GM23338 (cell line): ENCODE results near the gene TWIST2. TPM values are rescaled to one million over a fixed set of nuclear protein-coding genes. Genes with fewer than 3 reads are reported as not detected.

Source experiments
- ATAC-seq: fragments of 200-7000 bp; cut with Tn5 transposase; 3 replicates; pipeline ENCODE4 v1.9.1; 2020
- DNase-seq: peaks from one replicate; pipeline ENCODE4 v3.0.0-alpha.2; 2015; ENCODE audit warnings: low spot score
- H2AFZ ChIP-seq: fragments of 200-600 bp; sonication (generic); 2 replicates; pipeline ENCODE4 v1.8.0; 2016; ENCODE audit warnings: antibody characterized with exemption, mild to moderate bottlenecking, moderate library complexity
- H3F3A ChIP-seq: fragments of 200-600 bp; sonication (generic); replicated peaks from 2 replicates; pipeline ENCODE4 v1.8.0; 2017; ENCODE audit warnings: antibody characterized with exemption, mixed run types, low read depth
- H3K27ac ChIP-seq: fragments of 200-600 bp; sonication (generic); 2 replicates; pipeline ENCODE4 v1.6.1; 2016; ENCODE audit warnings: low read depth
- H3K27me3 ChIP-seq: fragments of 200-600 bp; sonication (generic); 2 replicates; pipeline ENCODE4 v1.8.0; 2016; ENCODE audit warnings: mild to moderate bottlenecking, mixed run types, moderate library complexity; ENCODE audit not compliant: insufficient read depth
- H3K36me3 ChIP-seq: fragments of 200-600 bp; sonication (generic); 2 replicates; pipeline ENCODE4 v1.8.0; 2016; ENCODE audit warnings: mild to moderate bottlenecking; ENCODE audit not compliant: insufficient read depth
- H3K4me1 ChIP-seq: fragments of 200-600 bp; sonication (generic); 2 replicates; pipeline ENCODE4 v1.8.0; 2016; ENCODE audit warnings: mild to moderate bottlenecking, moderate library complexity; ENCODE audit not compliant: insufficient read depth
- H3K4me2 ChIP-seq: fragments of 200-600 bp; sonication (generic); 2 replicates; pipeline ENCODE4 v1.7.1; 2017; ENCODE audit warnings: mixed run types
- H3K4me3 ChIP-seq: fragments of 200-600 bp; sonication (generic); 2 replicates; pipeline ENCODE4 v1.6.1; 2016; ENCODE audit warnings: mixed run types
- H3K79me2 ChIP-seq: fragments of 200-600 bp; sonication (generic); replicated peaks from 2 replicates; pipeline ENCODE4 v1.8.0; 2017; ENCODE audit warnings: mild to moderate bottlenecking; ENCODE audit not compliant: insufficient read depth
- H3K9me2 ChIP-seq: fragments of 200-600 bp; sonication (generic); 2 replicates; pipeline ENCODE4 v1.8.0; 2017; ENCODE audit not compliant: insufficient read depth
- H4K20me1 ChIP-seq: fragments of 200-600 bp; sonication (generic); replicated peaks from 2 replicates; pipeline ENCODE4 v1.8.0; 2017; ENCODE audit warnings: mild to moderate bottlenecking; ENCODE audit not compliant: insufficient read depth
- H3K27ac Mint-ChIP-seq: 2 replicates; pipeline ENCODE4 v1.8.0; 2020; ENCODE audit warnings: inconsistent platforms, mild to moderate bottlenecking, moderate library complexity, mixed read lengths
- H3K27me3 Mint-ChIP-seq: 3 replicates; pipeline ENCODE4 v1.8.0; 2022; ENCODE audit warnings: low read depth, mild to moderate bottlenecking, moderate library complexity, mixed read lengths, inconsistent platforms; ENCODE audit not compliant: insufficient read depth, poor library complexity
- H3K36me3 Mint-ChIP-seq: 3 replicates; pipeline ENCODE4 v1.8.0; 2021; ENCODE audit warnings: low read depth, mild to moderate bottlenecking, inconsistent platforms, moderate library complexity, mixed read lengths
- H3K4me1 Mint-ChIP-seq: 3 replicates; pipeline ENCODE4 v1.8.0; 2020; ENCODE audit warnings: mild to moderate bottlenecking, inconsistent platforms, mixed read lengths
- H3K4me3 Mint-ChIP-seq: 3 replicates; pipeline ENCODE4 v1.8.0; 2021; ENCODE audit warnings: moderate library complexity, mild to moderate bottlenecking, inconsistent platforms, mixed read lengths
- H3K9me3 Mint-ChIP-seq: 3 replicates; pipeline ENCODE4 v1.8.0; 2020; ENCODE audit warnings: moderate library complexity, mild to moderate bottlenecking, inconsistent platforms, mixed read lengths
- CREB1 ChIP-seq: fragments of 250-450 bp; sonication (Bioruptor Pico); IDR thresholded peaks from 2 replicates; pipeline ENCODE4 v1.5.0; 2020; ENCODE audit warnings: low read depth, mild to moderate bottlenecking, moderate library complexity
- EZH2 ChIP-seq: fragments of 200-600 bp; sonication (generic); IDR thresholded peaks from one replicate; pipeline ENCODE4 v1.8.0; 2017; ENCODE audit warnings: antibody characterized with exemption, mild to moderate bottlenecking, low read depth; ENCODE audit not compliant: unreplicated experiment
- EZH2phosphoT487 ChIP-seq: fragments of 200-600 bp; sonication (generic); IDR thresholded peaks from one replicate; pipeline ENCODE4 v1.8.1; 2018; ENCODE audit warnings: antibody characterized with exemption; ENCODE audit not compliant: unreplicated experiment
- JUNB ChIP-seq: IDR thresholded peaks from one replicate; pipeline ENCODE4 v1.6.1; 2016; ENCODE audit warnings: antibody characterized with exemption; ENCODE audit not compliant: unreplicated experiment
- NANOG ChIP-seq: IDR thresholded peaks from 2 replicates; pipeline ENCODE4 v1.6.1; 2016; ENCODE audit warnings: antibody characterized with exemption, borderline replicate concordance
- POLR2AphosphoS5 ChIP-seq: IDR thresholded peaks from 2 replicates; pipeline ENCODE4 v1.6.1; 2016; ENCODE audit warnings: antibody characterized with exemption, low read depth
- STAT1 ChIP-seq: IDR thresholded peaks from one replicate; pipeline ENCODE4 v1.6.1; 2016; ENCODE audit warnings: antibody characterized with exemption; ENCODE audit not compliant: unreplicated experiment
- ZNF114 ChIP-seq: fragments of 250-450 bp; sonication (Bioruptor Pico); IDR thresholded peaks from 2 replicates; pipeline ENCODE4 v1.5.0; 2020; ENCODE audit warnings: mild to moderate bottlenecking, moderate library complexity
- ZNF331 ChIP-seq: fragments of 250-450 bp; sonication (Bioruptor Pico); IDR thresholded peaks from 2 replicates; pipeline ENCODE4 v1.5.0; 2020; ENCODE audit warnings: low read depth, mild to moderate bottlenecking, moderate library complexity
- polyA plus RNA-seq: library from polyadenylated mRNA; unstranded; fragments of >200 nt; fragmentation: Nextera tagmentation; extraction: Ambion mirVana; gene quantifications from 2 replicates; pipeline ENCODE4 v1.2.1, GENCODE V29; 2016
- total RNA-seq: library from RNA; depleted of rRNA; stranded (reverse); fragments of >200 nt; shearing (Covaris generic); gene quantifications from 2 replicates; pipeline ENCODE4 v1.2.3, GENCODE V29; 2014
- TF ChIP-seq, protein P1 (sequence below): fragments of 250-450 bp; sonication (Bioruptor Pico); IDR thresholded peaks from 2 replicates; pipeline ENCODE4 v1.5.0; 2020; ENCODE audit warnings: mild to moderate bottlenecking, moderate library complexity
- TF ChIP-seq, protein P2 (sequence below): IDR thresholded peaks from 2 replicates; pipeline ENCODE4 v1.6.1; 2016; ENCODE audit warnings: antibody characterized with exemption
- TF ChIP-seq, protein P3 (sequence below): IDR thresholded peaks from one replicate; pipeline ENCODE4 v1.6.1; 2018; ENCODE audit warnings: antibody characterized with exemption; ENCODE audit not compliant: unreplicated experiment
- TF ChIP-seq, protein P4 (sequence below), 2 experiments: fragments of 200-600 bp in 1 of 2; sonication (generic) in 1 of 2; conservative IDR thresholded peaks; 2 replicates each; pipeline versions ENCODE4 v1.5.1 to v1.6.1; 2016 to 2017; ENCODE audit warnings: antibody characterized with exemption in 2 of 2, low read depth in 2 of 2, mild to moderate bottlenecking in 2 of 2, moderate library complexity in 1 of 2

The TWIST2 gene
- total and polyA plus RNA-seq, 2 experiments from 2014 or later = 7.0 to 12.5 TPM

DNA sequence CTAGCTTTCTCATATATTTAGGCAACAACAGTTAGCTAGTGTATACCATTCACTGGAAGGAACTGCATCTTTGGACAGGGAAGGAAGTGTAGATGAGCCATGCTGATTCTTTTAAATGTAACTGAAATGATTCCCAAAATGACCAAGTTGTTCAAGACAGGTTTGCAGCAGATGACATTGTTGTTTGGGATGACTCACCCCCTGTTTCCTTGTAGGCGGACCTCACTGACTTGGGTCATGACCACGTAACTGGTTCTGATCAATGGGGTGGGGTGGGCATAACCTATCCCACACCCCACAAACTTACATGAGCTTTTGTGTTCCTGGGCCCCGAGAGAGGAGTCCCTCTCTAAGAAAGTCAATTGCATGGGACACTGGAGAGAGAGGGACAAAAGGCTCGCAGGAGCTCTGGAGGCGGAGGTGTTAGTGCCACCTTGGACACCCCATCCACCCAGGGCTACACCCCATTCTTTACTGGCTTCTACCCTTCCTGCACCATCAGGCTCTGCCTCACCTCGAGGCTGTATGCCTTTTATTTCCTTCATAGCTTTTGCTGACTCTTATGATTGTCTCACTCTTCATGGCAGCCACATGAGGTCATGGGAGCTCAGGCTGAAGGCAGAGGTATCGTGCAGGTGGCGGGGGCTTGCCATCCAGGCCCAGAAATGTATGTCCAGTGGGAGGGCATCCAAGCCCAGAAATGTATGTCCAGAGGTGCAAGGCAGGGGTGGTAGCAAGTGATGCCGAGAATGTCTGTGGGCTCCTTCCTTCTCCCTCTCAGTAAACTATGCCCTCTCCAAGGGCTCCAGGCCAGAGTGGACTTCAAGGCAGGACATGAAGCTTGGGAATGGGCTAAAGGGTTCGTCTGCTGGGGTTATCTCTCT is 108.0 kb downstream of the TWIST2 start:
- Histone ChIP-seq H3F3A (no peaks in the 10 kb centered on the region), H3K36me3 (no peaks in the 10 kb centered on the region), H3K4me3 (no peak overlapping the region), H3K79me2 (no peaks in the 10 kb centered on the region), H3K9me2 (0 out of 2 replicates have a peak, but pooled peaks cover 5% of the 10 kb centered on the region), H4K20me1 (no peaks in the 10 kb centered on the region), H3K4me2 (no peak overlapping the region), H2AFZ (no peak overlapping the region), H3K4me1 (no peaks in the 10 kb centered on the region), H3K27ac (no peak overlapping the region), H3K27me3 (no peaks in the 10 kb centered on the region)
- H3K4me1 Mint-ChIP-seq = peaks cover 11% of the 10 kb centered on the region; the same call in 2 of the 3 replicates
- H3K27me3 Mint-ChIP-seq = no peaks in the 10 kb centered on the region
- peaks cover 2% of the 10 kb centered on the region; the same call in 1 of the 3 replicates for H3K9me3 Mint-ChIP-seq
- no peak for TF ChIP-seq NANOG
- TF ChIP-seq STAT1 = no peak
- no peak for TF ChIP-seq JUNB
- TF ChIP-seq EZH2 = no peak
- TF ChIP-seq, protein P1, sequence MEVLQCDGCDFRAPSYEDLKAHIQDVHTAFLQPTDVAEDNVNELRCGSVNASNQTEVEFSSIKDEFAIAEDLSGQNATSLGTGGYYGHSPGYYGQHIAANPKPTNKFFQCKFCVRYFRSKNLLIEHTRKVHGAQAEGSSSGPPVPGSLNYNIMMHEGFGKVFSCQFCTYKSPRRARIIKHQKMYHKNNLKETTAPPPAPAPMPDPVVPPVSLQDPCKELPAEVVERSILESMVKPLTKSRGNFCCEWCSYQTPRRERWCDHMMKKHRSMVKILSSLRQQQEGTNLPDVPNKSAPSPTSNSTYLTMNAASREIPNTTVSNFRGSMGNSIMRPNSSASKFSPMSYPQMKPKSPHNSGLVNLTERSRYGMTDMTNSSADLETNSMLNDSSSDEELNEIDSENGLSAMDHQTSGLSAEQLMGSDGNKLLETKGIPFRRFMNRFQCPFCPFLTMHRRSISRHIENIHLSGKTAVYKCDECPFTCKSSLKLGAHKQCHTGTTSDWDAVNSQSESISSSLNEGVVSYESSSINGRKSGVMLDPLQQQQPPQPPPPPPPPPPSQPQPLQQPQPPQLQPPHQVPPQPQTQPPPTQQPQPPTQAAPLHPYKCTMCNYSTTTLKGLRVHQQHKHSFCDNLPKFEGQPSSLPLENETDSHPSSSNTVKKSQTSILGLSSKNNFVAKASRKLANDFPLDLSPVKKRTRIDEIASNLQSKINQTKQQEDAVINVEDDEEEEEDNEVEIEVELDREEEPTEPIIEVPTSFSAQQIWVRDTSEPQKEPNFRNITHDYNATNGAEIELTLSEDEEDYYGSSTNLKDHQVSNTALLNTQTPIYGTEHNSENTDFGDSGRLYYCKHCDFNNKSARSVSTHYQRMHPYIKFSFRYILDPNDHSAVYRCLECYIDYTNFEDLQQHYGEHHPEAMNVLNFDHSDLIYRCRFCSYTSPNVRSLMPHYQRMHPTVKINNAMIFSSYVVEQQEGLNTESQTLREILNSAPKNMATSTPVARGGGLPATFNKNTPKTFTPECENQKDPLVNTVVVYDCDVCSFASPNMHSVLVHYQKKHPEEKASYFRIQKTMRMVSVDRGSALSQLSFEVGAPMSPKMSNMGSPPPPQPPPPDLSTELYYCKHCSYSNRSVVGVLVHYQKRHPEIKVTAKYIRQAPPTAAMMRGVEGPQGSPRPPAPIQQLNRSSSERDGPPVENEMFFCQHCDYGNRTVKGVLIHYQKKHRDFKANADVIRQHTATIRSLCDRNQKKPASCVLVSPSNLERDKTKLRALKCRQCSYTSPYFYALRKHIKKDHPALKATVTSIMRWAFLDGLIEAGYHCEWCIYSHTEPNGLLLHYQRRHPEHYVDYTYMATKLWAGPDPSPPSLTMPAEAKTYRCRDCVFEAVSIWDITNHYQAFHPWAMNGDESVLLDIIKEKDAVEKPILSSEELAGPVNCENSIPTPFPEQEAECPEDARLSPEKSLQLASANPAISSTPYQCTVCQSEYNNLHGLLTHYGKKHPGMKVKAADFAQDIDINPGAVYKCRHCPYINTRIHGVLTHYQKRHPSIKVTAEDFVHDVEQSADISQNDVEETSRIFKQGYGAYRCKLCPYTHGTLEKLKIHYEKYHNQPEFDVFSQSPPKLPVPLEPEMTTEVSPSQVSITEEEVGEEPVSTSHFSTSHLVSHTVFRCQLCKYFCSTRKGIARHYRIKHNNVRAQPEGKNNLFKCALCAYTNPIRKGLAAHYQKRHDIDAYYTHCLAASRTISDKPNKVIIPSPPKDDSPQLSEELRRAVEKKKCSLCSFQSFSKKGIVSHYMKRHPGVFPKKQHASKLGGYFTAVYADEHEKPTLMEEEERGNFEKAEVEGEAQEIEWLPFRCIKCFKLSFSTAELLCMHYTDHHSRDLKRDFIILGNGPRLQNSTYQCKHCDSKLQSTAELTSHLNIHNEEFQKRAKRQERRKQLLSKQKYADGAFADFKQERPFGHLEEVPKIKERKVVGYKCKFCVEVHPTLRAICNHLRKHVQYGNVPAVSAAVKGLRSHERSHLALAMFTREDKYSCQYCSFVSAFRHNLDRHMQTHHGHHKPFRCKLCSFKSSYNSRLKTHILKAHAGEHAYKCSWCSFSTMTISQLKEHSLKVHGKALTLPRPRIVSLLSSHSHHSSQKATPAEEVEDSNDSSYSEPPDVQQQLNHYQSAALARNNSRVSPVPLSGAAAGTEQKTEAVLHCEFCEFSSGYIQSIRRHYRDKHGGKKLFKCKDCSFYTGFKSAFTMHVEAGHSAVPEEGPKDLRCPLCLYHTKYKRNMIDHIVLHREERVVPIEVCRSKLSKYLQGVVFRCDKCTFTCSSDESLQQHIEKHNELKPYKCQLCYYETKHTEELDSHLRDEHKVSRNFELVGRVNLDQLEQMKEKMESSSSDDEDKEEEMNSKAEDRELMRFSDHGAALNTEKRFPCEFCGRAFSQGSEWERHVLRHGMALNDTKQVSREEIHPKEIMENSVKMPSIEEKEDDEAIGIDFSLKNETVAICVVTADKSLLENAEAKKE (CRISPR knock-in tag) = no peak
- TF ChIP-seq, protein P2, sequence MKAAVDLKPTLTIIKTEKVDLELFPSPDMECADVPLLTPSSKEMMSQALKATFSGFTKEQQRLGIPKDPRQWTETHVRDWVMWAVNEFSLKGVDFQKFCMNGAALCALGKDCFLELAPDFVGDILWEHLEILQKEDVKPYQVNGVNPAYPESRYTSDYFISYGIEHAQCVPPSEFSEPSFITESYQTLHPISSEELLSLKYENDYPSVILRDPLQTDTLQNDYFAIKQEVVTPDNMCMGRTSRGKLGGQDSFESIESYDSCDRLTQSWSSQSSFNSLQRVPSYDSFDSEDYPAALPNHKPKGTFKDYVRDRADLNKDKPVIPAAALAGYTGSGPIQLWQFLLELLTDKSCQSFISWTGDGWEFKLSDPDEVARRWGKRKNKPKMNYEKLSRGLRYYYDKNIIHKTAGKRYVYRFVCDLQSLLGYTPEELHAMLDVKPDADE = no peak
- no peak for TF ChIP-seq POLR2AphosphoS5
- TF ChIP-seq, protein P3, sequence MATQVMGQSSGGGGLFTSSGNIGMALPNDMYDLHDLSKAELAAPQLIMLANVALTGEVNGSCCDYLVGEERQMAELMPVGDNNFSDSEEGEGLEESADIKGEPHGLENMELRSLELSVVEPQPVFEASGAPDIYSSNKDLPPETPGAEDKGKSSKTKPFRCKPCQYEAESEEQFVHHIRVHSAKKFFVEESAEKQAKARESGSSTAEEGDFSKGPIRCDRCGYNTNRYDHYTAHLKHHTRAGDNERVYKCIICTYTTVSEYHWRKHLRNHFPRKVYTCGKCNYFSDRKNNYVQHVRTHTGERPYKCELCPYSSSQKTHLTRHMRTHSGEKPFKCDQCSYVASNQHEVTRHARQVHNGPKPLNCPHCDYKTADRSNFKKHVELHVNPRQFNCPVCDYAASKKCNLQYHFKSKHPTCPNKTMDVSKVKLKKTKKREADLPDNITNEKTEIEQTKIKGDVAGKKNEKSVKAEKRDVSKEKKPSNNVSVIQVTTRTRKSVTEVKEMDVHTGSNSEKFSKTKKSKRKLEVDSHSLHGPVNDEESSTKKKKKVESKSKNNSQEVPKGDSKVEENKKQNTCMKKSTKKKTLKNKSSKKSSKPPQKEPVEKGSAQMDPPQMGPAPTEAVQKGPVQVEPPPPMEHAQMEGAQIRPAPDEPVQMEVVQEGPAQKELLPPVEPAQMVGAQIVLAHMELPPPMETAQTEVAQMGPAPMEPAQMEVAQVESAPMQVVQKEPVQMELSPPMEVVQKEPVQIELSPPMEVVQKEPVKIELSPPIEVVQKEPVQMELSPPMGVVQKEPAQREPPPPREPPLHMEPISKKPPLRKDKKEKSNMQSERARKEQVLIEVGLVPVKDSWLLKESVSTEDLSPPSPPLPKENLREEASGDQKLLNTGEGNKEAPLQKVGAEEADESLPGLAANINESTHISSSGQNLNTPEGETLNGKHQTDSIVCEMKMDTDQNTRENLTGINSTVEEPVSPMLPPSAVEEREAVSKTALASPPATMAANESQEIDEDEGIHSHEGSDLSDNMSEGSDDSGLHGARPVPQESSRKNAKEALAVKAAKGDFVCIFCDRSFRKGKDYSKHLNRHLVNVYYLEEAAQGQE = no peak
- TF ChIP-seq ZNF331 (CRISPR knock-in tag) = no peak
- TF ChIP-seq ZNF114 (CRISPR knock-in tag) = no peak
- TF ChIP-seq CREB1 = no peak
- no peak for TF ChIP-seq EZH2phosphoT487
- TF ChIP-seq, protein P4, sequence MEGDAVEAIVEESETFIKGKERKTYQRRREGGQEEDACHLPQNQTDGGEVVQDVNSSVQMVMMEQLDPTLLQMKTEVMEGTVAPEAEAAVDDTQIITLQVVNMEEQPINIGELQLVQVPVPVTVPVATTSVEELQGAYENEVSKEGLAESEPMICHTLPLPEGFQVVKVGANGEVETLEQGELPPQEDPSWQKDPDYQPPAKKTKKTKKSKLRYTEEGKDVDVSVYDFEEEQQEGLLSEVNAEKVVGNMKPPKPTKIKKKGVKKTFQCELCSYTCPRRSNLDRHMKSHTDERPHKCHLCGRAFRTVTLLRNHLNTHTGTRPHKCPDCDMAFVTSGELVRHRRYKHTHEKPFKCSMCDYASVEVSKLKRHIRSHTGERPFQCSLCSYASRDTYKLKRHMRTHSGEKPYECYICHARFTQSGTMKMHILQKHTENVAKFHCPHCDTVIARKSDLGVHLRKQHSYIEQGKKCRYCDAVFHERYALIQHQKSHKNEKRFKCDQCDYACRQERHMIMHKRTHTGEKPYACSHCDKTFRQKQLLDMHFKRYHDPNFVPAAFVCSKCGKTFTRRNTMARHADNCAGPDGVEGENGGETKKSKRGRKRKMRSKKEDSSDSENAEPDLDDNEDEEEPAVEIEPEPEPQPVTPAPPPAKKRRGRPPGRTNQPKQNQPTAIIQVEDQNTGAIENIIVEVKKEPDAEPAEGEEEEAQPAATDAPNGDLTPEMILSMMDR (conservative IDR thresholded peaks at IDR 0.05; ENCODE audit: low read depth in 2 of 2) = no peak
- no peak overlapping the region for H3K27ac Mint-ChIP-seq
- no peak overlapping the region for H3K4me3 Mint-ChIP-seq
- H3K36me3 Mint-ChIP-seq = no peaks in the 10 kb centered on the region; the same call in 2 of the 3 replicates
- no peak for ATAC-seq
- no peak for DNase-seq
